Mucosa of rectum (tissue), 2 donors: ENCODE data around the gene PLPP4.

Source experiments
- H3K27ac ChIP-seq, 2 donors: one replicate each; pipeline ENCODE4 v1.7.0; 2013; ENCODE audit warnings: inconsistent platforms in 2 of 2, low read depth in 2 of 2, low read length in 2 of 2
- H3K27me3 ChIP-seq, 2 donors: one replicate each; pipeline ENCODE4 v1.7.0; 2013; ENCODE audit warnings: low read length in 2 of 2; ENCODE audit not compliant: control insufficient read depth in 2 of 2, insufficient read depth in 2 of 2
- H3K36me3 ChIP-seq, 2 donors: one replicate each; pipeline ENCODE4 v1.7.0; 2013; ENCODE audit warnings: low read length in 2 of 2; ENCODE audit not compliant: control insufficient read depth in 2 of 2, insufficient read depth in 2 of 2
- H3K4me1 ChIP-seq, 2 donors: one replicate each; pipeline ENCODE4 v1.7.0; 2013; ENCODE audit warnings: low read length in 2 of 2, mild to moderate bottlenecking in 1 of 2; ENCODE audit not compliant: control insufficient read depth in 2 of 2, insufficient read depth in 2 of 2
- H3K4me3 ChIP-seq, 2 donors: one replicate each; pipeline ENCODE4 v1.7.0; 2013; ENCODE audit warnings: low read length in 2 of 2
- H3K9ac ChIP-seq, 2 donors: one replicate each; pipeline ENCODE4 v1.7.0; 2013; ENCODE audit warnings: low read length in 2 of 2, low read depth in 1 of 2, mild to moderate bottlenecking in 1 of 2
- H3K9me3 ChIP-seq, 2 donors: one replicate each; pipeline ENCODE4 v1.7.0; 2013; ENCODE audit warnings: low read length in 2 of 2; ENCODE audit not compliant: control insufficient read depth in 2 of 2
- donor health status: healthy.
- donor health status: Normal muscosa, but diverticular disease.

The PLPP4 gene

GRCh38 chr10:120539076-120539475 lies 82.0 kb downstream of the PLPP4 start:
- H3K27me3 ChIP-seq, result no peaks in the 10 kb centered on the region
- H3K4me3 ChIP-seq, result no peak overlapping the region
- H3K9ac ChIP-seq, result no peak overlapping the region
- no peaks in the 10 kb centered on the region for H3K9me3 ChIP-seq
- H3K27ac ChIP-seq, result no peak overlapping the region
- no peaks in the 10 kb centered on the region for H3K4me1 ChIP-seq
- no peaks in the 10 kb centered on the region for H3K36me3 ChIP-seq

DNA sequence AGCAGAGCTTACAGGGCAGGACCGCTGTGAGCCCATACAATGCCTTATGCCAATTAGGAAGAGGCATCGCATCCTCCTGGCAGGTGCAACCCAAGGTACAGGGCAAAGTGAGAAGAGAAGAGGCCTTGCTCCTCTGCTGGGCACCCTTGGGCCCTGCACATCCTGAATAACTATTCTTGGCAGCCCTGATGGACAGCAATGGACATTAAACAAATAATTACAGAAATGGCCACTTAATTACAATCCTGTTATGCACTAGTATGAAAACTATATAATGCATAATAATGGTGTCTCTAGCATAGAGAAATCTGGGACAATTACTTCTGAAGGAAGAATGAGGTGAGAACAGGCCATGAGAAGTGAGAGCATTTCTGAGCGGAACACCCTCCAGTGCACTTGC lies 83.5 kb downstream of the PLPP4 start:
- no peak overlapping the region for H3K4me3 ChIP-seq
- no peak overlapping the region for H3K27ac ChIP-seq
- H3K27me3 ChIP-seq, result no peaks in the 10 kb centered on the region
- no peaks in the 10 kb centered on the region for H3K36me3 ChIP-seq
- no peaks in the 10 kb centered on the region for H3K9me3 ChIP-seq
- H3K4me1 ChIP-seq, result no peaks in the 10 kb centered on the region
- H3K9ac ChIP-seq, result no peak overlapping the region

GRCh38 chr10:120541984-120542383 lies 85.0 kb downstream of the PLPP4 start:
- Histone ChIP-seq H3K4me3 (no peak overlapping the region), H3K27ac (no peak overlapping the region), H3K9me3 (no peaks in the 10 kb centered on the region), H3K27me3 (no peaks in the 10 kb centered on the region), H3K36me3 (no peaks in the 10 kb centered on the region), H3K4me1 (no peaks in the 10 kb centered on the region), H3K9ac (no peak overlapping the region)

DNA sequence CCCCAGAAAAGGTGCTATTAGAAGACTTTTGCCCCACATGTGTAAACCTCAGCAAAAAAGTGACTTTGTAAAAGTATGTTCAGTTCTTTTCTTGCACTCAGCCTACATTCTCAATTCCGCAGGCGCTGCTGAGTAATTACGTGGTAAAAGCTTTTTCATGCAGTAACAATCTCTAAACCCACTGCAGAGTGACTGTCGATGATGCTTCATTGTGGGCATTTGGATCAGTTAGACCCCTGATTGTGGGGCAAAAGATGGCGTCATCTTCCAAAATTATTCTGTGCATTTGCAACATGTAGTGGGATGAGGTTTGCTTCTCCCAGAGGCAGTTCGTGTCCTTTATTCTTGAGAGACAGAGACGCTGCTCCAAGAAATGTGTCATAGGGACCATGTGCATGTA lies 85.6 kb downstream of the PLPP4 start:
- Histone ChIP-seq H3K27me3 (no peaks in the 10 kb centered on the region), H3K4me1 (no peaks in the 10 kb centered on the region), H3K36me3 (no peaks in the 10 kb centered on the region), H3K4me3 (no peak overlapping the region), H3K9me3 (no peaks in the 10 kb centered on the region), H3K27ac (no peak overlapping the region), H3K9ac (no peak overlapping the region)

DNA sequence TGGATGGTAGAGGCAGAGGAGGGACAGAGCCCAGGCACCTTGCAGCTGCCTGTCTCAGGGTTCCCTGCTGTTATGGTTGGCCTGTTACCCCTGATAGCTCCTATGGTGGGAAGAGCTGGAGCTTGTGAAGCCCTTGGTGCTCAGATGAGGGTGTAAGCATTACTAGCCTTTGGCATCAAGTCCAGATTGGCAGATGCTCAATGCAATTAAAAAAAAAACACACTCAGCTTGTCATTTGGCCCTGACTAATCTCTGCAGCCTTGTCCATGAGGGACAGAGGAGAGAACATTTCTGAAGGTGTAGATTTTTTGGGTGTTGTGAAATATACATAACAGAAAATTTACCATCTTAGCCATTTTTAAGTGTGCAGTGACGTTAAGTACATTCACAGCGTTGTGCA lies 86.3 kb downstream of the PLPP4 start:
- Histone ChIP-seq H3K27me3 (no peaks in the 10 kb centered on the region), H3K9ac (no peak overlapping the region), H3K27ac (no peak overlapping the region), H3K4me1 (no peaks in the 10 kb centered on the region), H3K36me3 (no peaks in the 10 kb centered on the region), H3K4me3 (no peak overlapping the region), H3K9me3 (no peaks in the 10 kb centered on the region)

DNA sequence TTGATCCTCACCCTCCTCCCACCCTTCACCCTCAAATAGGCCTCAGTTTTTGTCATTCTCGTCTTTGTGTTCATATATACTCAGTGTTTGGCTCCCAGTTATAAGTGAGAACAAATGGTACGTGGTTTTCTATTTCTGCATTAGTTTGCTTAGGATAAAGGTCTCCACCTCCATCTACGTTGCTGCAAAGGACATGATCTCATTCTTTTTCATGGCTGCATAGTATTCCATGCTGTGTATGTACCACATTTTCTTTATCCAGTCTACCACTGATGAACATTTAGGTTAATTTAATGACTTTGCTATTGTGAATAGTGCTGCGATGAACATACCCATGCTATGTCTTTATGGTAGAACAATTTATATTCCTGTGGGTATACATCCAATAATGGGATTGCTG lies 91.2 kb downstream of the PLPP4 start:
- H3K4me3 ChIP-seq, result no peak overlapping the region
- H3K27me3 ChIP-seq, result no peaks in the 10 kb centered on the region
- no peaks in the 10 kb centered on the region for H3K4me1 ChIP-seq
- no peak overlapping the region for H3K27ac ChIP-seq
- H3K36me3 ChIP-seq, result no peaks in the 10 kb centered on the region
- no peak overlapping the region for H3K9ac ChIP-seq
- no peaks in the 10 kb centered on the region for H3K9me3 ChIP-seq

DNA sequence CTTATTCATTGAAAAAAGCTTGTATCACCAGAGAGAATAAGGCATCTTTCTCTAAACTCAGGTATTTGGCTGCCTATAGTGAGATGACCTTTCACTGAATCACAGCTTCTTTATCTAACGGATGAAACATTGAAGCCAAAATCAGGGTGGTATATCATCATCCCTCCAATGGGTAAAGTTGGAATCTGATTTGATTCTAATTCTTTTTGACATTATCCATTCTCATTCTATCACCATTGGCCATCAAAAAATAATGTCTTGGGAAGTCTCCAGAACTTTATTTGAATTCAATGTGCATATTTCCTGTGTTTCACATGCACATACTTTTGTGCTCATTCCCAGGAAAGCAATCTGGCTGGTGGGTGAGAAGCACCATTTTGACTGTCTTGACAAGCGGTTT lies 95.2 kb downstream of the PLPP4 start:
- H3K9me3 ChIP-seq, result no peaks in the 10 kb centered on the region
- no peak overlapping the region for H3K9ac ChIP-seq
- no peaks in the 10 kb centered on the region for H3K36me3 ChIP-seq
- no peak overlapping the region for H3K27ac ChIP-seq
- H3K27me3 ChIP-seq, result no peaks in the 10 kb centered on the region
- H3K4me3 ChIP-seq, result no peak overlapping the region
- H3K4me1 ChIP-seq, result no peaks in the 10 kb centered on the region

DNA sequence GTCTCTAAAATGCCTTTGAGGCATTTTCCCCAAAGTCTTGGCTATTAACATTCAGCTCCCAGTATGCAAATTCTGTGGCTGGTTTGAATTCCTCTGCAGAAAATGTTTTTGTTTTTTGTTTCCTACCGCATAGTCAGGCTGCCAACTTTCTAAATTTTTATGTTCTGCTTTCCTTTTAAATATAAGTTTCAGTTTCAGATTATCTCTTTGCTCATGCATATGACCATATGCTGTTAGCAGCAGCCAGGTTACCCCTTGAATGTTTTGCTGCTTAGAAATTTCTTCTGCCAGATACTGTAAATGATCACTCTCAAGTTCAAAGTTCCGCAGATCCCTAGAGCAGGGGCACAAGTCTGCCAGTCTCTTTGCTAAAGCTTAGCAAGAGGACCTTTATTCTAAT lies 96.9 kb downstream of the PLPP4 start:
- Histone ChIP-seq H3K4me3 (no peak overlapping the region), H3K36me3 (no peaks in the 10 kb centered on the region), H3K9me3 (no peaks in the 10 kb centered on the region), H3K27me3 (no peaks in the 10 kb centered on the region), H3K9ac (no peak overlapping the region), H3K27ac (no peak overlapping the region), H3K4me1 (no peaks in the 10 kb centered on the region)

GRCh38 chr10:120555436-120555835 lies 98.4 kb downstream of the PLPP4 start:
- Histone ChIP-seq H3K36me3 (no peaks in the 10 kb centered on the region), H3K4me1 (no peaks in the 10 kb centered on the region), H3K27me3 (no peaks in the 10 kb centered on the region), H3K4me3 (no peak overlapping the region), H3K27ac (no peak overlapping the region), H3K9ac (no peak overlapping the region), H3K9me3 (no peaks in the 10 kb centered on the region)

DNA sequence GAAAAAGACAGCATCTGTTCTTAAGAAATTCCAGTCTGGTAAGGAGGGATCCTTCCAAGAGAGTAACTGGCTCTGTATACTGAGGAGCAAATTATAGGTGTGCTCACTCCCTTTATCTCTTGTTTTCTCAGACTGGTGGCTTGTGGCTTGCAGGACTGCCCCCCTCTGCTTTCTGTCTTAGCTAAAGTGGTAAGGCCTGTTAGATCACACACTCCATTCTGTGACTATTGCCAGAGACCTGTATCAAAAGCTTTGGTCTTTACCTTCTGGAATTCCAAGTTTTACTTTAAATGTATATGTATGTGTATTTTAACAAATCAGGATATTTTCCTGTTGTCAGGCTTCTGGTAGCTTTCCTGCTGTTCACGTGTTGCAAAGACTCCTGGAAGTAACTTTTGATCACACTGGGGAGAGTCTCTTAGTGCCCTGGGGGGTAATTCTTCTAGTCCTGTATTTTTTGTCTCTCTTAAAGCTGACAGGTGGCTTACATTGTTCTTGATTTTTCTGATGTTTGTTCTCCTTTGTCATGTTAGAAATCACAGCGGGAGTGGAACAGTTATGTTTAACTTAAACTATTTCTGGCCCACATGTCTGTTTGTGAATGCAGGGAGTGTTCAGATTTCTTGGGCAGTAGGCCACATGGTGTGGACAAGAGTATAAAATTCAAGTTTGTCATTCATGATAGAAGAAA lies 99.0 kb downstream of the PLPP4 start:
- H3K36me3 ChIP-seq, result no peaks in the 10 kb centered on the region
- H3K4me3 ChIP-seq, result no peak overlapping the region
- H3K9ac ChIP-seq, result no peak overlapping the region
- no peak overlapping the region for H3K27ac ChIP-seq
- no peaks in the 10 kb centered on the region for H3K9me3 ChIP-seq
- H3K4me1 ChIP-seq, result no peaks in the 10 kb centered on the region
- H3K27me3 ChIP-seq, result no peaks in the 10 kb centered on the region

GRCh38 chr10:120557311-120557710 lies 100.3 kb downstream of the PLPP4 start:
- no peak overlapping the region for H3K9ac ChIP-seq
- no peak overlapping the region for H3K27ac ChIP-seq

More at GRCh38 chr10:120557311-120557710, 100.3 kb downstream of the PLPP4 start:
- Histone ChIP-seq H3K9me3 (no peaks in the 10 kb centered on the region), H3K4me1 (no peaks in the 10 kb centered on the region), H3K27me3 (no peaks in the 10 kb centered on the region), H3K4me3 (no peak overlapping the region), H3K36me3 (no peaks in the 10 kb centered on the region)
